ENCODE results near the gene DDX52.

The DDX52 gene

DNA sequence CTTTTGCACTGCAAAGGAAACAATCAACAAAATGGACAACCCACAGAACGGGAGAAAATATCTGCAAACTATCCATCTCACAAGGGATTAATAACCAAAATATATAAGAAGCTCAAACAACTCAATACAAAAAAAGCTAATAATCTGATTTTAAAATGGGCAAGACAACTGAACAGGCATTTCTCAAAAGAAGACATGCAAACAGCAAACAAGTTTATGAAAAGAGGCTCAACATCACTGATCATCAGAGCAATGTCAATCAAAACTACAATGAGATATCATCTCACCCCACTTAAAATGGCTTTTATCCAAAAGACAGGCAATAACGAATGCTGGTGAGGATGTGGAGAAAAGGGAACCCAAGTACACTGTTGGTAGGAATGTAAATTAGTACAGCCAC lies 68.8 kb downstream of the DDX52 start:
- no peak for DNase-seq (ENCODE audit: low read depth)

DNA sequence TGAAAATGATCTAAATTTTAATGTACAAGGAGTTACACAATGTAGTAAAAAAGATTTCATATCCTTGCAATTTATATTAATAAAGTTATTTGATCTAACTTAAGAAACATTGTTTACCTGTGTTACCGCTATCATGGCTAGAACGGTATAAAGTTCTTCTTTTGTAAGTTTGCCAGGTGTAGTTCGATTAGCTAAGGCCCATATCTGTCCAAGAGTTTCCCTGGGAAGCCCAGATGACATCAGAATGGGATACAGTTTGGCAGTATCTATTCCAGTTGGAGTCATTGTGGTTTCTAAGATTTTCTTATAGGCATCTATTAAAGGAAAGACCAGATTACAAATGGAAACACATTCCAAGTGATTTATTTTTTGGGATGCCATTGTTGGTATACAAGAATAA lies 71.6 kb downstream of the DDX52 start:
- no peak for DNase-seq (ENCODE audit: low read depth)

DNA sequence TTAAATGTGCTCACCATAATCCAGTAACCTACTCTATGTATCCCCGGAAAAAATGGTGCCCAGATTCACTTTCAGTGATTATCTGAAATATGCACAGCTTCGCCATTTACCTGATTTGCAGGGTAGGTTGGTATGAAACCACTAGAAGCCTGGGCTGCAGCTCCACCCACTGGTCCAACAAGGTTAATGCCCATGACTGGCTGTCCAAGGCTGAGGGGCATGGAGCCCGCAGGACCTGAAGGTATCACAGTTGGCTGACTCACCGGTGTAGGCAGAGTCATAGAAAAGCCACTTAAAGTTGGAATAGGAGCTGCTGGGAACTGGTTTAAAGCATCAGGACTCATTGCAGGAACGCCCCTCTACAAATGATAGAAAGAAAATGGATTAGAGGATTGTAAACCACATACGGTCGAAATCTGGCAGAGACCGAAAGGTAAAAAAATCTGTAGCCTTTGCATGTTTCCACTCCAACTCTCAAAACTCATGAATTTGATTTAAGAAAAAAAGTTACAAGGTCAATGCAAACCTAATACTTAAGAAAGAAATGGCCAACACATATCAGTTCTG lies 72.6 kb downstream of the DDX52 start:
- peak; percentile 63 for DNase-seq (ENCODE audit: low read depth)

DNA sequence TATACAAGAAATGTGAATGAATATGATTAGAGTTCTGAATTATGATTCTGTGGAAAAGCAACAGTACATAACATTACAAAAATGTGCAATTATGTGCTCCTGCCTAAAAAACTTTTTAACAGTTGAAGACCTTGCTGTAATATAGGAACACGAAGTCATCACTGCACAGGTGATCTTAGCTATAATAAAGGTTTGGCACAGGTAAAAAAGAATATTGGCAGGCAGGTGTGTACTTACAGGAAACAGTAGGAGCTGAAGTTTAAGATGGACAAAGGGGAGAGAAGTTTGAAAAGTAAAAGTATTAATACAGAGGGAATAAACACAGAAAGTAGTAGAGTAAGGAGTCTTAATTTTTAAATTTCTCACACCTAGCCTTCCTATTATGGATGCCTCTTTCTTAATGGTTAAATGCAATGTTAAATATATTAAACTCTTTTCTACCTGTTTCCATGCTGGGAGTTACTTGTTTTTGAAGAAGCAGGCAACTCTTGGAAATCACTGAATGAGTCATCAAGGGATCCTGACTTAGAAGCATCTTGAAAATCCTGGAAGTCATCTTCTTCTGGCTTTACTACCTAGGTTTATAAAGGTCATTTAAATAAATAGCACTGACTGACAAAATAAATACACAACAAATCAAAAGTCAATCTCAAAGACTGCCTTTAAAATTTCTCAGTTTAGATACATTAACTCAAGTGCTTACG lies 74.7 kb downstream of the DDX52 start:
- no peak for DNase-seq (ENCODE audit: low read depth)

DNA sequence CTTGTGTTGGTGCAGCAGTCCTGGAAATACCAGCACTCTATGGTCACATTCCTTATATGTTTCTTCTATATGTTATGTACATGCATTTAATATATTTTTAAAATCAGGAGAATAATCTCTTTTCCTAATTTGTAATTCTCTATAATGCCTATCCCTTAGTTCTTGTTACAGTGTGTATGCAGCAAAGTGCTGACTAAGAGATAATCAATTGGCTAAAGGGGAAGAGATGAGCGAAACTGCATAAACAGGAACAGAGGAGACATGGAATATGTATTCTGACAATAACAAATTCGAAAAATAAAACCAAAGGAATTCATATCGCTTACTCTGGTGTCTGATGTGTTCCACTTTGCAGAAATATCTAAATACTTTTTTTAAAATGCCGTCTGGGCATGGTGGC lies 75.7 kb downstream of the DDX52 start:
- no peak for DNase-seq (ENCODE audit: low read depth)

DNA sequence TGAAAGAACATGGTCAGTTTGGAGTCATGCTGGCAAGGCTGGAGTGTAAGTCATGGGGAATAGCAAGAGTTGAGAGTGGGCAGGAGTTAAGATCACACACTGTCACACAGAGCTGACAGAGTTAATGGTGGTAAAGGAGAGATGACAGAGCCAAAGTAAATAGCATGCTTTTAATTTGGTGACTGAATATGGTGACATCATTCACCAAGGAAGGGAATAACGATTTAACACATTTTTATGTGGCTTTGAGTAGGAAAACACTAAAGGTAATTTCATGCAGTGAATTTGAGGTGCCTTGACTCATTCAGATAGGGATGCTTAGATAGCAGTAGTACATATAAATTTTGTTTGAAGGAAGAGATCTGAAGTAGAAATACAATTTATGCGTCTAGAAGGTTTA lies 76.1 kb downstream of the DDX52 start:
- DNase-seq (ENCODE audit: low read depth): no peak

DNA sequence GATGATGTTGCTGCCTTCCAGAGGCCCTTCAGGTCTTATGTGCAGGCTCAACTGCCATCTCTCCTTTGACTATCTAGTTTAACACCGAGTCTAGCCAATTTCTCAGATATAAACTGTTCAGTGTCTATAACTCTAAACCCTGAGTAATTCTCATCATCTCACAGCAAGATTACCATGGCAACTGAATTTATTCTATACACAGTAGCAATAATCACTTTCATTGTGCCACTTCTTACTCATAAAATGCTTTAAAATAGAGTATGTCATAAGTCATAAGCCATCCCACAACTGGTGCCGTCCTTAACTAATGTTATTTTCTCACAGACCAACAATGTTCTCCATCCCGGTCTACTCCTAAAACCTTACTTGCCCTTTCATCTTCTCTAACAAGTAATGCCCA lies 79.0 kb downstream of the DDX52 start:
- DNase-seq (ENCODE audit: low read depth): no peak

DNA sequence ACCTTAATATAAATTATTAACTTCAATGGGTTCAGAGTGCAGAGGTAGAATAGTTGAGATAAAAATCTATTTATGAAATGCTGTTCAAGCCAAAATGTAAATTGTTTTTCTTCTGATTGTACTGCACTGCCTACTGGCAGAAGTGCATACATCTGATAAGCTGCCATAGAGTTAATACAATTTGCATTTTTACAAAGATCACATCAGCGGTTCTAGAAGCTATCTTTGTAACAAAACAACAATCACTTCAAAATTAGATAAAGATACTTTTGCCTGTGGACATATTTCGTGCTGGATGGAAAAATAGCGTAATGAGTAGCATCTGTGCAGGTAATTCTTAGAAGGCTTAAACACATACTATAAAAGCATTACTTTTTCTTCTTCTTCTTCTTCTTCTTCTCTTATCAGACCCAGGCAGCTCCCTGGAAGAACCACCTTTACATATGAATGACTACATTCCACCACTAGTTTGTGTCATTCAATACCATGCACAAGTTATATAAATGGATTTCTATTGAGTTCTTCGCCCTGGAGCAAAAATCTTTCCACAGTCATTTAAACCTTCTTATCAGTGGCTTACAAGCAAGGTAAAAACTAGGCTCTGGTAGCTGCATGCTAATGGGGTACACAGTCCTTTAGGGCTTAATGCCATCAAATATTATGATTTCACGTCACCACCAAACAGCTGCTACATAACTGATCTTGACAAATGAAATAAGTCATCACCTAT lies 81.1 kb downstream of the DDX52 start:
- DNase-seq (ENCODE audit: low read depth): no peak
